NCI-H2196 treated with DMSO at 0.1 percent for 48 hours (cell line): Measurements from ENCODE around the gene NFE2L2.
"Not testable (repeated sequence)": the region's sequence is repeated elsewhere in the genome, so short reads cannot be mapped to it uniquely, and the experiment has no call there.

Experiments
- DNase-seq: peaks from one replicate; lab custom pipeline; 2025; ENCODE audit not compliant: unreplicated experiment; lab: John Stamatoyannopoulos, UW

The NFE2L2 gene

GRCh38 chr2:177204417-177204816, 60.1 kb downstream of the NFE2L2 start:
- no peak for DNase-seq

- DNase-seq, result no peak
Measured at GRCh38 chr2:177201919-177202346, 62.6 kb downstream of the NFE2L2 start.

DNA sequence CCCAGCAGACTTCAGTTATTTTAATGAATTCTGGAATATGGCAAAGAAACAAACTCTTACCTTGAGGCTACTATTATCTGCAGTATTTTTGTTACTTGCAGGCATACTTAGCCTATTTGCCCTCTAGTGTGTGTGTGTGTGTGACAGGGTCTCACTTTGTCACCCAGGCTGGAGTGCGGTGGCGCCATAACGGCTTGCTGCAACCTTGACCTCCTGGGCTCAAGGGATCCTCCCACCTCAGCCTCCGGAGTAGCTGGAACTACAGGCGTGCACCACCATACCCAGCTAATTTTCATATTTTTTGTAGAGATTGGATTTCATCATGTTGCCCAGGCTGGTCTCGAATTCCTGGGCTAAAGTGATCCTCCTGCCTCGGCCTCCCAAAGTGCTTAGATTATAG, 64.1 kb downstream of the NFE2L2 start:
- not testable (repeated sequence) for DNase-seq

- no peak for DNase-seq
Measured at GRCh38 chr2:177195194-177195593, 69.3 kb downstream of the NFE2L2 start.

DNA sequence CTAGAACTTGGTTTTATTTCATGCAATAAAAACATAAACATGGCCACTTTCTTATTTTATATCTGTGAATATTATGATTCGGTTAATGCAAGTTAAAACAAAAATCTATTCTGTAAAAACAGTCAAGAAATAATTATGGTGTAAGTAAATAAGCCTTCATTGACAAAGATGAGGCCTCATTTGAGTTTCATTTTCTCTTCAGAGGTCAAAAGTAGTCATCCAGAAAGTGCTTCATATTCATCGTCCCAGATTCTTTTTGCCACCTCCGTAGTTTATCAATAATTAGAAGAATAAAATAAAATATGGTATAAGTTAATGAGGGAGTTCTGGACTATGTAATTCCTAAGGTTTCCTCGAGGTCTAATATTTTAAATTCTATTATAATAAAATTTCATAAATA, 71.3 kb downstream of the NFE2L2 start:
- no peak for DNase-seq

DNA sequence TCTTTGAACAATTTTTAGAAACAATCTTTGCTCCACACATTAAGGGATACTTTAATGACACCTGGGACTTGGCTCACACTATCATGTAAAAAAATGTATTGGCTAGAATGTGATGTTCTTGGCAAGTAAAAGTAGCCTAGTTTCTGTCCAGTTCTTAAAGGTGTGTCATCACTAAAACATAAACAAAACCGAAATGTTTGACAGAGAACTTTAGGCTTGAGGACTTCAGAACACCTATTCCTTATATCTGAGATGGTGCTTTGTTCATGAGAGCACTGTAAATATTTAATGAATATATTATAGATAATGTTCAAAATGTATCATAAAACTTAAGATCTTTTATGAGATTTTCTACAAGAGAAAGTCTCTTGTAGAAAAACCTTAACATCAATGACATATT, 71.7 kb downstream of the NFE2L2 start:
- no peak for DNase-seq

DNA sequence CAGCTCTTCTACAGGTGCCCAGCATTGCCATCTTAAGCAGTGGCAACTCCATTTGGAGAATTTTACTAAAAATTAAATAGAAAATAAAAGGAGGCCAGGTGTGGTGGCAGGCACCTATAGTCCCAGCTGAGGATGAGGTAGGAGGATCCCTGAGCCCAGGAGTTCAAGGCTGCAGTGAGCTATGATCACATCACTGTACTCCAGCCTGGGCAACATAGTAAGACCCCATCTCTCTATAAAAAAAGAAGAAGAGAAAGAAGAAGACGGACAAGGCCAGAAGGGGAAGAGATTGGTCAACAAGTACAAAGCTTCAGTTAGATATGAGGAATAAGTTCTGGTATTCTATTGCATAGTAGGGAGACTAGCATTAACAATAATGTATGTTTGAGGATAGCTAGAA, 73.6 kb downstream of the NFE2L2 start:
- DNase-seq, result no peak

DNA sequence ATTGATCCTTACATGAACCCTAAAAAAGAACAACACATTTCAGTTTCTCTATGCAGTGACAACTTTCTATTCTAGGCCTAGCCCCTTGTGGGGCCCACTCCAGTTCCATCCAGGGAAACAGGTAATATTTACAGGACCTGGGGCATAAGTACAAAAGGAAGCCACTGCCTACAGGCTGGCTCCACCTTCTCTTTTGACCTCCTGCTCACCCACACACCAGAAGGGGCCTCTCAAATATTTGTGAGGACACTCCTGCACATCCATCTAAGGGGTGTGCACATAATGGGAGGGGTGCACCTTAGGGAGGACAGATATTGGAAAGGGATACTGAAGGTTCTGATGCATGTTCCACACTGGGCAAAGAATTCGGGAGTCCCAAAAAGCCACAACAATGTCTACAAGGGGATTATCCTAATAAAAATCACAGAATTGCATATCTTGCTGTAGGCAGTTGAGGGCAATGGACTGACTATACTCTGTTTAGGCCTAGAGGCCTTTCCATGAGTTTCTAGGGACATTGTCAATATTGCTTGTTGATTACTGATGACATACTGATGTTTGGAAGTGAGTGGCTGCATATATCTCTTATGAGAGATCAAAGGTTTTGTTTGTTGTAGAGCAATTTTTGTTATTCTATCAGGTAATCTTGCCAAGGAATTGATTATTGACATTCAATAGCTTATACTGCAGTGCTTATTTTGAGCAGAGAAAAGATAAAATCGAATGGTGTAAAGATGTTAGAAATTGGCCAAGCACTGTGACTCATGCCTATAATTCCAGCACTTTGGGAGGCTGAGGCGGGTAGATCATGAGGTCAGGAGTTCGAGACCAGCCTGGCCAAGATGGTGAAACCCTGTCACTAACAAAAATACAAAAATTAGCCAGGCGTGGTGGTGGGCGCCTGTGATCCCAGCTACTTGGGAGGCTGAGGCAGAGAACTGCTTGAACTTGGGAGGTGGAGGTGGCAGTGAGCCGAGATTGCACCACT, 75.8 kb downstream of the NFE2L2 start:
- no peak for DNase-seq

DNA sequence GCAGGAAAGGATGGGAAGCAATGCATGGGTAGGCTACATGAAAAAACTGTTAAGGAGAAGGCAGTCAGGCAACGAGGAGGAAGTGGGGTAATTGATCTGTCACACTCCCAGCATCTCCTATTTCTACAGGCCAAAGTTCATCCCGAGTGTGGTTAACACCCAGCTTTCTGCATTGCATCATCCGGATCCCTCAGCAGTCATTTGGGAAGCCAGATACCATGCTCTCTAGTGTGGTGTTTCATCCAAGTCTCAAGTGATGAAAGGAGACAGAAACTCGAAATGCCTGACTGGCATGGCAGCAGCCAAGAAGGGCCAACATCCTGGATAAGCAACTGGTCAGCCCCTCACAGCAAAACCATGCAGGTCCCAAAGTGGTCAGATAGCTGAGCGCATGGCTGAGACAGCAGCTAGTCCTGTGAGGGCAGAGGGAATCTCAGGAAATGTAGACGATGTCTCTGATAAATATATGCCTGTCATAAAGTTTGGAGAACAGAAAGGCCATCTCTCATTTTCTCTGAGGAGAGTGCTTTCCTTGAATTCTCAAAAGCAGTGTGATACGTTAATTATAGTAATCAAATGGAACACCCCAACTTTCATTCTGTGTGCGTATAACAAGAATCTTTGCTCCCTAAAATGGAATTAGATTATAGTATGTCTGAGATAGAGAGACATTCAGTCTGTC, 76.8 kb downstream of the NFE2L2 start:
- no peak for DNase-seq

DNA sequence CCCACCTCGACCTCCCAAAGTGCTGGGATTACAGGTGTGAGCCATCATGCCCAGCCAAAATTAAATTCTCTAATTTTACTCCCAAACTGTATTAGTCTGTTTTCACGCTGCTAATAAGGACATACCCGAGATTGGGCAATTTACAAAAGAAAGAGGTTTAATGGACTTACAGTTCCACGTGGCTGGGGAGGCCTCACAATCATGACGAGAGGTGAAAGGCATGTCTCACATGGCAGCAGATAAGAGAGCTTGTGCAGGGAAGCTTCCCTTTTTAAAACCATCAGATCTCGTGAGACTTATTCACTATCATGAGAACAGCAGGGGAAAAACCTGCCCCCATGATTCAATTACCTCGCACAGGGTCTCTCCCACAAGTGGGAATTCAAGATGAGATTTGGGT, 78.5 kb downstream of the NFE2L2 start:
- DNase-seq, result not testable (repeated sequence)

- no peak for DNase-seq
Measured at GRCh38 chr2:177184606-177185005, 79.9 kb downstream of the NFE2L2 start.

GRCh38 chr2:177183860-177184259, 80.7 kb downstream of the NFE2L2 start:
- DNase-seq, result no peak
